HG03095 (cell line): ENCODE results near the gene CNOT10.
A peak's percentile ranks its signal among the peaks of the same experiment; 100 is the strongest.
"Not testable (repeated sequence)": the region's sequence is repeated elsewhere in the genome, so short reads cannot be mapped to it uniquely, and the experiment has no call there.

Experiments
- ATAC-seq: cut with Tn5 transposase; IDR thresholded peaks from one replicate; pipeline ENCODE4 v1.9.1; 2021; ENCODE audit warnings: moderate library complexity; ENCODE audit not compliant: unreplicated experiment

The CNOT10 gene

GRCh38 chr3:32684800-32685542 is at the start of gene CNOT10:
Gene CNOT10, plus strand, starts transcription at chr3:32685188. Its CDS starts 273 bp downstream, at chr3:32685461.
- peak; percentile 97 for ATAC-seq

GRCh38 chr3:32640939-32641338 is 44.0 kb upstream of the CNOT10 start:
- ATAC-seq: no peak

- ATAC-seq: no peak
These were observed 43.6 kb upstream of the CNOT10 start for GRCh38 chr3:32641356-32641755.

GRCh38 chr3:32643354-32643753 is 41.6 kb upstream of the CNOT10 start:
- ATAC-seq: no peak

GRCh38 chr3:32643816-32644215 is 41.2 kb upstream of the CNOT10 start:
- ATAC-seq: no peak

- no peak for ATAC-seq
These were observed 40.6 kb upstream of the CNOT10 start for GRCh38 chr3:32644380-32644779.

- no peak for ATAC-seq
These were observed 38.2 kb upstream of the CNOT10 start for GRCh38 chr3:32646761-32647160.

- ATAC-seq: not testable (repeated sequence)
These were observed 32.5 kb upstream of the CNOT10 start for GRCh38 chr3:32652337-32653100.

GRCh38 chr3:32655167-32655566 is 29.8 kb upstream of the CNOT10 start:
- ATAC-seq: no peak

GRCh38 chr3:32660634-32661033 is 24.4 kb upstream of the CNOT10 start:
- ATAC-seq: no peak

- ATAC-seq: no peak
These were observed 22.3 kb upstream of the CNOT10 start for GRCh38 chr3:32662647-32663046.

GRCh38 chr3:32664630-32665075 is 20.3 kb upstream of the CNOT10 start:
- not testable (repeated sequence) for ATAC-seq

GRCh38 chr3:32667072-32667582 is 17.9 kb upstream of the CNOT10 start:
- ATAC-seq: no peak

- ATAC-seq: not testable (repeated sequence)
These were observed 15.8 kb upstream of the CNOT10 start for GRCh38 chr3:32669226-32669625.

- ATAC-seq: not testable (repeated sequence)
These were observed 11.3 kb upstream of the CNOT10 start for GRCh38 chr3:32673730-32674129.

- no peak for ATAC-seq
These were observed 9.8 kb upstream of the CNOT10 start for GRCh38 chr3:32675164-32675563.

GRCh38 chr3:32675650-32676049 is 9.3 kb upstream of the CNOT10 start:
- no peak for ATAC-seq

GRCh38 chr3:32681811-32682210 is 3.2 kb upstream of the CNOT10 start:
- ATAC-seq: no peak

- no peak for ATAC-seq
These were observed 774 bp upstream of the CNOT10 start for GRCh38 chr3:32684029-32684799.

GRCh38 chr3:32685543-32686185 is 676 bp downstream of the CNOT10 start:
- peak; percentile 5 for ATAC-seq

GRCh38 chr3:32686713-32687112 is 1.7 kb downstream of the CNOT10 start:
- no peak for ATAC-seq
